Endothelial cell of umbilical vein (primary cell): ENCODE measurements around the gene WDR90. TPM values are rescaled to one million over a fixed set of nuclear protein-coding genes. Genes with fewer than 3 reads are reported as not detected.

Experiments used
- BruUV-seq: library from RNA; stranded (reverse); fragments of 400-500 nt; replicated peaks from 2 replicates; lab custom pipeline; 2021; lab: Mats Ljungman, UMichigan
- CTCF ChIA-PET: fragments of 300-600, 350-600 bp; sonication (Branson Sonifier 250); formaldehyde crosslinking; loops from one replicate; lab custom pipeline; 2021; ENCODE audit warnings: antibody characterized with exemption, inconsistent platforms; lab: Charles Lee
- POLR2A ChIA-PET: fragments of 300-600, 350-600 bp; sonication (Branson Sonifier 250); formaldehyde crosslinking; loops from one replicate; lab custom pipeline; 2021; ENCODE audit warnings: antibody characterized with exemption, inconsistent platforms; lab: Charles Lee
- DNase-seq: peaks from one replicate; pipeline ENCODE4 v3.0.0-alpha.2; 2011; ENCODE audit warnings: low read depth, low spot score
- FAIRE-seq: peaks from 2 replicates; lab custom pipeline; 2011; peaks lifted over from hg19 to GRCh38; lab: Jason Lieb, UNC
- H2AFZ ChIP-seq: 2 replicates; pipeline ENCODE4 v1.6.0; 2012; ENCODE audit warnings: low read depth, low read length, control low read depth, inconsistent platforms
- H3K27ac ChIP-seq: 2 replicates; pipeline ENCODE4 v1.5.1; 2011; ENCODE audit warnings: low read depth, mild to moderate bottlenecking, control low read depth, low read length, moderate library complexity; ENCODE audit not compliant: insufficient read depth
- H3K27me3 ChIP-seq, 2 experiments: 2 replicates each; pipeline versions ENCODE4 v1.6.0 to v1.6.1; 2011; ENCODE audit warnings: low read length in 2 of 2, mixed read lengths in 1 of 2; ENCODE audit not compliant: control insufficient read depth in 2 of 2, insufficient read depth in 2 of 2
- H3K36me3 ChIP-seq, 2 experiments: 2 replicates in 1 of 2; 3 replicates in 1 of 2; pipeline ENCODE4 v1.5.1; 2011; ENCODE audit warnings: low read length in 2 of 2, mild to moderate bottlenecking in 1 of 2, moderate library complexity in 1 of 2; ENCODE audit not compliant: control insufficient read depth in 2 of 2, insufficient read depth in 2 of 2; ENCODE audit errors: extremely low read depth in 1 of 2
- H3K4me1 ChIP-seq: 3 replicates; pipeline ENCODE4 v1.5.1; 2011; ENCODE audit warnings: mild to moderate bottlenecking, low read length; ENCODE audit not compliant: control insufficient read depth, insufficient read depth; ENCODE audit errors: extremely low read depth
- H3K4me2 ChIP-seq: 2 replicates; pipeline ENCODE4 v1.6.1; 2011; ENCODE audit warnings: low read length, control low read depth, mixed read lengths; ENCODE audit not compliant: insufficient read depth
- H3K4me3 ChIP-seq, 3 experiments: fragments of 200-600 bp in 1 of 3; sonication (generic), shearing (Covaris generic) in 1 of 3; replicated peaks in 1 of 3; 2 replicates each; pipeline ENCODE4 v1.5.1; 2011 to 2016; ENCODE audit warnings: control low read depth in 3 of 3, low read length in 3 of 3, mild to moderate bottlenecking in 2 of 3, inconsistent platforms in 1 of 3, low read depth in 1 of 3, moderate library complexity in 1 of 3; ENCODE audit not compliant: insufficient read depth in 1 of 3
- H3K79me2 ChIP-seq: 2 replicates; pipeline ENCODE4 v1.6.0; 2012; ENCODE audit warnings: low read length, inconsistent platforms; ENCODE audit not compliant: control insufficient read depth, insufficient read depth
- H3K9ac ChIP-seq: replicated peaks from 2 replicates; pipeline ENCODE3; 2011; ENCODE audit warnings: low read length, control low read depth; ENCODE audit not compliant: insufficient read depth; ENCODE audit errors: extremely low read depth
- H3K9me1 ChIP-seq: replicated peaks from 3 replicates; pipeline ENCODE4 v1.6.0; 2011; ENCODE audit warnings: mild to moderate bottlenecking, low read length; ENCODE audit not compliant: control insufficient read depth, insufficient read depth; ENCODE audit errors: extremely low read depth
- H3K9me3 ChIP-seq: replicated peaks from 2 replicates; pipeline ENCODE4 v1.5.1; 2012; ENCODE audit warnings: low read length, inconsistent platforms; ENCODE audit not compliant: control insufficient read depth, insufficient read depth
- H4K20me1 ChIP-seq: replicated peaks from 2 replicates; pipeline ENCODE3; 2011; ENCODE audit warnings: mild to moderate bottlenecking, low read length; ENCODE audit not compliant: control insufficient read depth, insufficient read depth; ENCODE audit errors: extremely low read depth
- CTCF ChIP-seq, 2 donors: IDR thresholded peaks; 1 replicate in 1 of 2; 2 replicates in 1 of 2; pipeline ENCODE4 v1.5.1; 2011; ENCODE audit warnings: low read length in 2 of 2, mild to moderate bottlenecking in 2 of 2, moderate library complexity in 2 of 2, control low read depth in 1 of 2, inconsistent platforms in 1 of 2, low read depth in 1 of 2; ENCODE audit not compliant: insufficient read depth in 1 of 2; ENCODE audit errors: extremely low read depth in 1 of 2
- EZH2 ChIP-seq: IDR thresholded peaks from 2 replicates; pipeline ENCODE4 v1.6.1; 2012; ENCODE audit warnings: borderline replicate concordance, low read depth, mild to moderate bottlenecking, moderate library complexity, low read length, inconsistent platforms; ENCODE audit not compliant: severe bottlenecking
- FOS ChIP-seq: IDR thresholded peaks from 2 replicates; pipeline ENCODE4 v1.6.1; 2011; ENCODE audit warnings: mild to moderate bottlenecking, low read length, moderate library complexity, borderline replicate concordance; ENCODE audit not compliant: insufficient read depth
- GATA2 ChIP-seq: IDR thresholded peaks from 2 replicates; pipeline ENCODE4 v1.7.0; 2011; ENCODE audit warnings: low read depth, mild to moderate bottlenecking, moderate library complexity, mixed read lengths, low read length; ENCODE audit not compliant: insufficient read length, insufficient read depth
- JUN ChIP-seq: IDR thresholded peaks from 2 replicates; pipeline ENCODE4 v1.6.1; 2011; ENCODE audit warnings: borderline replicate concordance, low read depth; ENCODE audit not compliant: insufficient read length, insufficient read depth
- MAX ChIP-seq: IDR thresholded peaks from 2 replicates; pipeline ENCODE4 v1.6.1; 2011; ENCODE audit not compliant: insufficient read depth, insufficient read length
- MYC ChIP-seq: IDR thresholded peaks from one replicate; pipeline ENCODE4 v1.6.1; 2011; ENCODE audit warnings: mild to moderate bottlenecking, low read depth, low read length
- POLR2A ChIP-seq: IDR thresholded peaks from 2 replicates; pipeline ENCODE4 v1.6.1; 2012; ENCODE audit warnings: low read depth, mild to moderate bottlenecking, control low read depth, low read length
- POLR2AphosphoS5 ChIP-seq: IDR thresholded peaks from 2 replicates; pipeline ENCODE4 v1.6.1; 2012; ENCODE audit warnings: low read depth, mild to moderate bottlenecking, control low read depth, low read length, moderate library complexity; ENCODE audit not compliant: insufficient read depth
- dilution Hi-C: fragments of 300-500 bp; cut with MboI; formaldehyde crosslinking; loops from one replicate; pipeline ENCODE4 v1.15.0; 2019; ENCODE audit warnings: low sequenced_read_pairs; ENCODE audit not compliant: extremely low pct_ligation_motif_present
- intact Hi-C: fragments of 100-400 bp; cut with micrococcal nuclease; formaldehyde crosslinking; loops from one replicate; pipeline ENCODE4 v1.10.0; 2022
- polyA plus RNA-seq, 4 experiments: library from polyadenylated mRNA; depleted of rRNA in 3 of 4; stranded (reverse) in 3 of 4; unstranded in 1 of 4; fragments of >200 nt; gene quantifications; 2 replicates each; pipeline versions ENCODE4 v1.2.1 to v1.2.3, GENCODE V29; 2011 to 2012; ENCODE audit warnings: missing spikeins in 1 of 4
- total RNA-seq: library from RNA; stranded (reverse); gene quantifications from 2 replicates; pipeline ENCODE4 v1.2.3, GENCODE V29; 2021

The WDR90 gene
- total and polyA plus RNA-seq, 2 donors (not counting 3 experiments of a cell fraction or from before 2014, with no cell fraction given) = 22.2 to 51.8 TPM

- no TSS peak for BruUV-seq
- H3K4me1 ChIP-seq = no peaks in the 10 kb centered on the region
- no peaks in the 10 kb centered on the region for H4K20me1 ChIP-seq
- dilution Hi-C loops = no loop called here
- H3K36me3 ChIP-seq = peaks cover 5 to 35% of the 10 kb centered on the region in 2 experiments
- peaks cover 18% of the 10 kb centered on the region for H3K79me2 ChIP-seq
- H3K9me1 ChIP-seq = no peaks in the 10 kb centered on the region
- DNase-seq (peak; percentile 23), FAIRE-seq (no peak)
- H3K27ac ChIP-seq = peak overlapping the region; percentile 48
- no peaks in the 10 kb centered on the region for H3K9me3 ChIP-seq
- intact Hi-C loops = loop anchor here (1.0 kb wide), 2 partner anchors 11 to 79 kb away; no protein-coding TSS in a partner anchor
- peak overlapping the region; percentile 65 to 80 (median 79) for H3K4me3 ChIP-seq
- peak overlapping the region; percentile 59 for H3K4me2 ChIP-seq
- no peaks in the 10 kb centered on the region for H3K27me3 ChIP-seq
- ChIA-PET CTCF (interaction anchor here (0.6 to 1.8 kb wide), 4 partner anchors 8 to 22 kb away, joined by 3 to 6 read pairs (median 4); partner anchors contain the start of genes STUB1 and WDR24), POLR2A (no interaction called here)
- H2AFZ ChIP-seq = no peak overlapping the region
- H3K9ac ChIP-seq = peak overlapping the region; percentile 81
- TF ChIP-seq MAX (no peak), EZH2 (no peak), MYC (no peak), FOS (no peak), POLR2AphosphoS5 (no peak), GATA2 (no peak), CTCF (IDR thresholded peaks at IDR 0.05; ENCODE audit: extremely low read depth in 1 of 2, insufficient read depth in 1 of 2, low read depth in 1 of 2, low read length in 2 of 2) (no peak), POLR2A (no peak), JUN (no peak)
These were observed 19.5 kb downstream of the WDR90 start for GRCh38 chr16:668519-669171.
